Hematopoietic multipotent progenitor cell treated with erythropoietin and hydrocortisone succinate and interleukin-3 and kit ligand, for 6 days (in vitro differentiated cells): Measurements from ENCODE around the gene VN1R2.
"Not testable (repeated sequence)": the region's sequence is repeated elsewhere in the genome, so short reads cannot be mapped to it uniquely, and the experiment has no call there.

ENCODE experiments used
- DNase-seq: peaks from one replicate; pipeline ENCODE4 v3.0.0-alpha.2; 2015

The VN1R2 gene, protein sequence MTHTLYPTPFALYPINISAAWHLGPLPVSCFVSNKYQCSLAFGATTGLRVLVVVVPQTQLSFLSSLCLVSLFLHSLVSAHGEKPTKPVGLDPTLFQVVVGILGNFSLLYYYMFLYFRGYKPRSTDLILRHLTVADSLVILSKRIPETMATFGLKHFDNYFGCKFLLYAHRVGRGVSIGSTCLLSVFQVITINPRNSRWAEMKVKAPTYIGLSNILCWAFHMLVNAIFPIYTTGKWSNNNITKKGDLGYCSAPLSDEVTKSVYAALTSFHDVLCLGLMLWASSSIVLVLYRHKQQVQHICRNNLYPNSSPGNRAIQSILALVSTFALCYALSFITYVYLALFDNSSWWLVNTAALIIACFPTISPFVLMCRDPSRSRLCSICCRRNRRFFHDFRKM

DNA sequence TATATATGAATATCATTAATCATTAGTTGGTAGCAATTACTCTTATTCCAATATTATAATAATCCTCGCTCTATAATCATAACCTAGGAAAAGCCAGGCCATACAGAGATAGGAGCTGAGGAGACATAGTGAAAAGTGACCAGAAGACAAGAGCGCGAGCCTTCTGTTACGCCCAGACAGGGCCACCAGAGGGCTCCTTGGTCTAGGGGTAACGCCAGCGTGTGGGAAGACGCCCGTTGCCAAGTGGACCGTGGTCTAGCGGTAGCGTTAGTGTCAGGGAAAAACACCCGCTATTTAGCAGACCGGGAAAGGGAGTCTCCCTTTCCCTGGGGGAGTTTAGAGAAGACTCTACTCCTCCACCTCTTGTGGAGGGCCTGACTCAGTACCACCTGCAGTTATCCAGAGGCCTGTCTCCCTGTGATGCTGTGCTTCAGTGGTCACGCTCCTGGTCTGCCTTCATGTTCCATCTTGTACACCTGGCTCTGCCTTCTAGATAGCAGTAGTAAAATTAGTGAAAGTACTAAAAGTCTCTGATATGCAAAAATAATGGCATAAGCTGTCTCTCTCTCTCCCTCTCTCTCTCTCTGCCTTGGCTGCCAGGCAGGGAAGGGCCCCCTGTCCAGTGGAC, at the start of gene VN1R2:
TSS of gene VN1R2 (plus strand) at position 578 of the 628 bp plus-strand sequence. CDS start 84 bp downstream, outside the sequence.
- DNase-seq = not testable (repeated sequence)

DNA sequence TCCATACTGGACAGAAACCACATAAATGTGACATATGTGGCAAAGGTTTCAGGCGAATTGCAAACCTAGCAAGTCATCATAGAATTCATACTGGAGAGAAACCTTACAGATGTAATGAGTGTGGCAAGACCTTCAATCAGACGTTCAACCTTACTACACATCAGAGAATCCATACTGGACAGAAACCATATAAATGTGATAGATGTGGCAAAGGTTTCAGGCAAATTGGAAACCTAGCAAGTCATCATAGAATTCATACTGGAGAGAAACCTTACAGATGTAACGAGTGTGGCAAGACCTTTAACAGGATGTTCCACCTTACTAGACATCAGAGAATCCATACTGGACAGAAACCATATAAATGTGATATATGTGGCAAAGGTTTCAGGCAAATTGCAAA, 46.5 kb upstream of the VN1R2 start:
- not testable (repeated sequence) for DNase-seq

DNA sequence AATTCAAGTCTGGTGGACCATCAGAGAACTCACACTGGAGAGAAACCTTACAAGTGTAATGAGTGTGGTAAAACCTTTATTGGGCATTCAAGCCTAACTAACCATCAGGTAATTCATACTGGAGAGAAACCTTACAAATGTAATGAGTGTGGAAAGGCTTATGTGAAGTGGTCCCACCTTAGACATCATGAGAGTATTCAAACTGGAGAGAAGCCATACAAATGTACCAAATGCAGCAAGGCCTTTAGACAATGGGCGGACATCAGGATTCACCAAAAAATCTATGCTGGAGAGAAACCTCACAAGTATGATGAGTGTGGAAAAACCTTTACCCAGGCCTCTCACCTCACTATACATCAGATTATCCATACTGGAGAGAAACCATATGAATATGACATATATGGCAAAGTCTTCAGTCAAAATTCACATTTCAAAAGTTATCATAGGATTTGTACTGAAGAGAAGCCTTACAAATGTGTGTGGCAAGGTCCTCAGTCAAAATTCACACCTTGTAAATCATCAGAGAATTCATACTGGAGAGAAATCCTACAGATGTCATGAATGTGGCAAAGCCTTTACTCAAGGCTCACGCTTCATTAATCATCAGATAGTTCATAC, 45.3 kb upstream of the VN1R2 start:
- no peak for DNase-seq

DNA sequence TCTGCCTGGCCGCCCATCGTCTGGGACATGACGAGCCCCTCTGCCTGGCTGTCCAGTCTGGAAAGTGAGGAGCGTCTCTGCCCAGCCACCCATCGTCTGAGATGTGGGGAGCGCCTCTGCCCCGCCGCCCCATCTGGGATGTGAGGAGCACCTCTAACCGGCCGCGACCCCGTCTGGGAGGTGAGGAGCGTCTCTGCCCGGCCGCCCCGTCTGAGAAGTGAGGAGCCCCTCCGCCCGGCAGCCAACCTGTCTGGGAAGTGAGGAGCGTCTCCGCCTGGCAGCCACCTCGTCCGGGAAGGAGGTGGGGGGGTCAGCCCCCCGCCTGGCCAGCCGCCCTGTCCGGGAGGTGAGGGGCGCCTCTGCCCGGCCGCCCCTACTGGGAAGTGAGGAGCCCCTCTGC, 35.4 kb upstream of the VN1R2 start:
- DNase-seq = not testable (repeated sequence)

DNA sequence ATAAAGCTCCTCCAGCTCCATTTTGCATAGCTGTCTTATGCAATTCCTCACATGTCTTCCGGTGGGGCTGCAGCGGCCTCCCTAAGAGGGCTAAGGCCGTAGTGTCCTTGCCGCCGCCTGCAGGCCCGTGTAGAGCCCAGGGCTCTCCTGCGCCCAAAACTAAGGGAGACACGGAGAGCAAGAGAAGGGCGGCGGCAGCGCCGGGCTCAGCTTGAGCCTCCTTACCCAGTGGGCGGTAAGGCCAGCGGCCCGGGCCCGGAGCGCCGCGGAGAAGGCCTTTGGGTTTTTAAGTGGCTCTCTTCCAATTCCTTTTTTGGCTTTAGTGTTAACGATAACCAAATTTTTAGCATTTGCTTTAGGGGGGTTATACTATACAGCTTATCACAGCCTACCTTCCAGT, 33.5 kb upstream of the VN1R2 start:
- no peak for DNase-seq

DNA sequence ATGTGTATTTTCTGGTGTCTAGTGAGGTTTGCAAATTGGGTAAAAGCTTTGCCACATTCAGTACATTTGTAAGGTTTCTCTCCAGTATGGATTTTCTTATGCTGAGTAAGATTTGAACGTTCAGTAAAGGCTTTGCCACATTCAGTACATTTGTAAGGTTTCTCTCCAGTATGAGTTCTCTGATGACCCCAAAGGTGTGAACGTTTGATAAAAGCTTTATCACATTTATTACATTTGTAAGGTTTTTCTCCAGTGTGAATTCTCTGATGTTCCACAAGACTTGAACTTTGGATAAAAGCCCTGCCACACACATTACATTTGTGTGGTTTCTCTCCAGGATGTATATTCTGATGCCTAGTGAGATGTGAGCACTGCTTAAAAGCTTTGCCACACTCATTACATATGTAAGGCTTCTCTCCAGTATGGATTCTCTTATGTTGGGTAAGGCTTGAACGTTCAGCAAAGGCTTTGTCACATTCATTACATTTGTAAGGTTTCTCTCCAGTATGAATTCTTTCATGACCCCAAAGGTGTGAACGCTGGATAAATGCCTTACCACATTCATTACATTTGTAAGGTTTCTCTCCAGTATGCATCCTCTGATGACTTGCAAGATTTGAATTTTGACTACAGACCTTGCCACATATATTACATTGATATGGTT, 20.8 kb upstream of the VN1R2 start:
- DNase-seq = peak; percentile 3

DNA sequence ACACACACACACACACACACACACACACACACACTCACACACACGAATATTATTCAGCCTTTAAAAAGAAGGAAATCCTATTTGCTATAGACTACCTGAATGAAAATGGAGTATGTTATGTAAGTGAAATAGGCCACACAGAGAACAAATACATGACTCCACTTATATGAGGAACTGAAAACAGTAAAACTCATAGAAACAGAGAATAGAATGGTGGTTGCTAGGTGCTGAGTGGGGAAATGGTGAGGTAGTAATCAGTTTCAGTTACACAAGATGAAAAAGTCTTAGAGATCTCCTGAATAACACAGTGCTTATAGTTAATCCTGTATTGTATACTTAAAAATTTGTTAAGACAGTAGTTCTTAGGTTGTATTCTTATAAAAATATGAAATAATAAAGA, 11.6 kb upstream of the VN1R2 start:
- DNase-seq = no peak

DNA sequence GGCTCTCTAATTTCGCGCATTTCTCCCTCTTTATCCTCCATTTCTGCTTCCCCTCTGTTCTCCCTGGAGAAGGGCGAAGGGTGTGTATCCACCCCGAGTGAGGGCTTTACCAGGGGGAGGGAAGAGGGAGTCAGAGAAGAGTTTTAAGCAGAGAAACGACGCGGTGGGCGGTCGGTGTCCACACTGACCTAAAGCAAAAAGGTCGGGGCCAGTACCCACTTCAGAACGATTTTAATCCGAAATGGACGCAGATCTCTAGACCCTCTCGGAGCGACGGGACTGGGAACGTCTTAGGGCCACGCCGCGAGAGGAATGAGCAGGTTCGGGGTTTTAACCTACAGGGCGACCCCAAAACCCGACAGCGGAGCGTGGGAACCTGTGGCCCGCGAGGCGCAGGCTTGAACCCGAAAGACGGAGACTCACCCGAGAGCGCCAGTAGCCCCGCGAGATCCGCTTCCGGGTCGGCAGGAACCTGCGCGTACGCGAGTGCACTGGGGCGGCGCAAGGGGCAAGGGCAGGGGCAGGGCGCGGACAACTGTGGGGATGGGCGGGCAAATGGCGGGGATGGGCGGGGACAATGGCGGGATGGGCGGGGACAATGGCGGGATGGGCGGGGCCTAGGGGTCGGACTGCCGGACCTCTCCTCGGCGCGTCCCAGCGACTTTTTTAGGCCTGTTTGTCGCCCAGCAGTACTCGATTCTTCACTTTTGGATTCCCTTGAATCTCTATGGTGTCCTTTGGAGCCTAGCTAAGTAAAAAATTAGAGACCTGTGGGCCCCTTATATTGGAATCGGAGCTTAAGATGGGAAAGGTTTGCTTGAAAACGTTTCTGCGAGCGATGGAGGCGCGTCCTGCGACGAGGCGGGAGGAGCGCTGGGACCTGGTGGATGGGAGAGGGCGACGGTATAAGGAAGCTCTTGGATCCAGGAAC, 3.4 kb upstream of the VN1R2 start, which contains the start of gene ZNF677:
TSS of gene ZNF677 (minus strand) at position 463 of the 931 bp plus-strand sequence. CDS start 3,323 bp downstream, outside the sequence.
- peak; percentile 83 for DNase-seq

DNA sequence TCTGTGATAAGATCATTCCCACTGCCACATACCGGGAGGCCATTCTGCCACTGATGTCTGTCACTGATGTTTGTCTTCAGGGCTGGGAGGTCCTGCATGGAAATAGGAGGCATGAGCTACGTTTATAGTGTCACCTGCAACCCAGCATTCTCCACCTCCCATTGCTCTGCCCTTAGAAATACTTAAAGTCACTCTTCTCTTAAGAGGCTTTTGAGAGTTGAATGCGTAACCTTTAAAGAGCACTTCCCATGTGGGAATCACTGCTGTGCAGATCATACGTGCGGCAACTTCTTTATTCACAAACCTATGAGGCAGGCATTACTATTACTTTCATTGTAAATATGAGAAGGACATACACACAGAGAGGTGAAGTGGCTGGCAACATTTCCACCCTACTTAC, 9.5 kb downstream of the VN1R2 start, which contains the start of gene VN1R4:
TSS of gene VN1R4 (minus strand) at position 101 of the 400 bp plus-strand sequence. CDS start at position 43, 58 bp downstream.
- not testable (repeated sequence) for DNase-seq

DNA sequence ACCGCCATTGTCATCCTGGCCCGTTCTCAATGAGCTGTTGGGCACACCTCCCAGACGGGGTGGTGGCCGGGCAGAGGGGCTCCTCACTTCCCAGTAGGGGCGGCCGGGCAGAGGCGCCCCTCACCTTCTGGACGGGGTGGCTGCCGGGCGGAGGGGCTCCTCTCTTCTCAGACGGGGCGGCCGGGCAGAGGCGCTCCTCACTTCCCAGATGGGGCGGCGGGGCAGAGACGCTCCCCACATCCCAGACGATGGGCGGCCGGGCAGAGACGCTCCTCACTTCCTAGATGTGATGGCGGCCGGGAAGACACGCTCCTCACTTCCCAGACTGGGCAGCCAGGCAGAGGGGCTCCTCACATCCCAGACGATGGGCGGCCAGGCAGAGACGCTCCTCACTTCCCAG, 11.8 kb downstream of the VN1R2 start:
- DNase-seq = not testable (repeated sequence)

DNA sequence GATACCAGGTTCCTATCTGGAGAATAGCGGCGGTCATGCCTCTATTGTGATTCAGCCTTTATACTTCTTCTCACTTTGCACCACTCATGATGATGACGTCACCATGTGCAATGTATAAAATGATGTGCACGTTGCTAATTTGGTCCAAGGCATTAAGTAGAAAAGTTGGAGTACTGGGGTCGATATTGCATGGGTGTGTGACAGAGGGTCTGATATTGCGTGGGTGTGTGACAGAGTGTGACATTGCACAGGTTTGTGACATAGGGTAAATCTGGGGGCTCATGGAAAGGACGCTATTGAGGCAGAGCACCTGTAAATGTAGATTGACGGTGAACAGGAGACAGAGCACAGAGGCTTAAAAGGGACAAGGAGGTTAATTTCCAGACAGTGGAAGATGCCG, 14.0 kb downstream of the VN1R2 start:
- no peak for DNase-seq

DNA sequence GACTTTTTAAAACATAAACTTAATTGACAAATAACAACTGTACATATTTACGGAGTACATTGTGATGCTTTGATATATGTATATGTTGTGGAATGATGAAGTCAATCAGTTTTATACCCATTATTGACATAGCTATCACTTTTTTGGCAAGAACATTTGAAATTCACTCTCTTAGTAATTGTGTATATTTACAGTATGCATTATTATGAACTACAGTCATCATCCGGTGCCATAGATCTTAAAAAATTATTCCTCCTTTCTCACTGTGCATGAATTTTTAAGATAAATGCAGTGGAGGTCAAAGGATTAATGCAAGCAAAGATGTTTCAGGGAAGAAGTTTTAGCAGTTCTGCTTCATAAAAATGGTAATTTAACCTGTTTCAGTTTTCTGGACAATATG, 17.4 kb downstream of the VN1R2 start:
- DNase-seq = no peak

DNA sequence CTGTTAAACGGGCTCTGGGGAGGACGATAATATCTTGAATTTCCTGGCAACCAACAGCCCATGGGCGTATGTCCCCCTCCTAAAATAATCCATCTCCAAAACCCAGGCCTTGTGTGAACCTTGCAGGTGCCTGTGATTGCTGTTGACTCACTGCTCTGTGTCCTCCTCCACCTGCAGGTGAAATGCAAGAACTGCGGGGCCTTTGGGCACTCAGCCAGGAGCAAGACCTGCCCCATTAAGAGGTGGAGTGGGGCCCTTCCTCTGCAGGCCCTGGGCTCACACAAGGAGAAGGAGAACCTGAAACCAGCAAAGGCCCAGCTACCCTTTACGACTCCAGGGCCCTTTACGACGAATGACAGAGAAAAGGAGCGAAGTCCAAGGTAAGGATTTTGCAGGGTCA, 23.9 kb downstream of the VN1R2 start:
- not testable (repeated sequence) for DNase-seq

DNA sequence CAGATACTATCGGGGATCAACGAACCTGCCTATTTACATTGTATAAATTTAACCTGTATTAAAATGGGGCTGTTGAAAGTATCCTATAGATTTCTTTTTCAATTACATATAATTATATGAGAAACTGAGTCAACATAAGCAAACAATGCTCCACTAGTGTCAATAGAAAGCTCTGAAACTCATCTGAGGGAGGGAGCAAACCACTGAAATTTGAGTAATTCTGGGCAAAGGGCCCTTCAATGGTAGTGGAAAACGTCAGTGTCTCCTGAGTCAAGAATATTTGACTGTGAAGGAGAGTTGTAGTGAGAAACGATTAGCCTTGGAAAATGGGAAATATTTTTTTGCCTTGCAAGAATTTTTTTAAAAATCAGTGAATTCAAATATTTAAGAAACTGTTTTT, 27.0 kb downstream of the VN1R2 start:
- DNase-seq = no peak

DNA sequence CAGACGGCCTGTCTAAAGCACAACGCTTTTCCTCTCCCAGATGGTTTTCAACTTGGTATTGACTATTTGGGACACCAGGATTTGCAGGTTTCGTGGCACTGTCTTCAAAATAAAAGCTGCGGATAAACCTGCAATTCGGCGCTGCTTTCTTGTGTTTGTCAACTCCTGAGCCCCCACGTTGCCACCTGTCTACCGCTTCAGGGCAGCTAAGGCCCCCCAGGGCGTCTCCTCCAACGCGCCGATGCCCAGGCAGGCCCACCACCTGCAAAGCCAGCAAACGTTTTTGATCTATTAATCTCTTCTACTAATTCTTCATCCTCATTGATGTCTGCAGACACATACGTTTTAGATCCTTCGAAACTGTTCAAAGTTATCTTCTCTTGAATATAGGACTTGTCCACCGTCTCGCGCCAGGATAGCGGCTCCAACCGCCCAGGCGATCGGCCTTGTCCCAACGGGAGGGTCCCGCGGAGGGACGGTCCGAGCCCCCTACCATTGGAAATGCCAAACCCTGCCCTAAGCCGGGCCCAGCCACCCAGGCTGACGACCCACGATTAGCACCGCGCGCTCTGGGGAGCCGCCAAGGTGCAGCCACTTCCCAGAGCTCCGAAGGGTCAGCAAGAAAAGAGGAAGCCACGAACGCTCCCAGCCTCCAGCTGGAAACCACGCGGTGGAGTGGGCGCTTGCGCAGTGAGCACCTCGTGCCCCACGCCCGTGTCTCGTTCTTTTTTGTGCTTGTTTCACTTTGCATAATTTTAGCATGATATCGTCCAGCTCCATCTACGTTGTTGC, 32.9 kb downstream of the VN1R2 start:
- DNase-seq = no peak

DNA sequence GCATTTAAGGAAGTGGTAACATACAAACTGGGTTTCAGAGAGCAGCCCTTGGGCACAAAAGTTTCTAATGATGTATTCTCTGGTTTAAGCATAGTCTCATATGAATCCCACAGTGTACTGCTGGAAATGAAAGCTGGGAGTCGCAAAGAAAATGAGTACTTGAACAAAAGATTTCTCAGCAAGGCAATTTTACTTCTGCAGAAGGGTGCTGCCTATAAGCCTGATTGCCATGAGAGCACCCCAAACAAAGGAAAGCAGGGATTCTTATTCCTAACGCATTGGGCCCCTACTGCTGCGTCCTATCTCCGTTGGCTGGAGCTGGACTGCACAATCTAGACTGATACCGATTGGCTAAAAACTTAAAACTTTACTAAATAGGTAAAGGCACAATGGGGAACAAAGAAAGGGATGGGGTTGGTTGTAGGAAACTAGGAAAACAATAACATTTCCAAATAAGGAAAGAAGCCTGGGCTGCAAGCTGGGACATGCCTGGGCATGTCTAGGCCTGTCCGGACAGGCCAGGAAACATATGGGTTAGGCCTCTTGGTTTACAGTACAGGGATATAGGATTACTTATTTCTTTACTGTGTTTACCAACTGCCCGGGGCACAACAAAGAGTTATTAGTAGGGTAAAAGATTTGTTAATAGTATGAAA, 36.8 kb downstream of the VN1R2 start:
- DNase-seq = no peak

DNA sequence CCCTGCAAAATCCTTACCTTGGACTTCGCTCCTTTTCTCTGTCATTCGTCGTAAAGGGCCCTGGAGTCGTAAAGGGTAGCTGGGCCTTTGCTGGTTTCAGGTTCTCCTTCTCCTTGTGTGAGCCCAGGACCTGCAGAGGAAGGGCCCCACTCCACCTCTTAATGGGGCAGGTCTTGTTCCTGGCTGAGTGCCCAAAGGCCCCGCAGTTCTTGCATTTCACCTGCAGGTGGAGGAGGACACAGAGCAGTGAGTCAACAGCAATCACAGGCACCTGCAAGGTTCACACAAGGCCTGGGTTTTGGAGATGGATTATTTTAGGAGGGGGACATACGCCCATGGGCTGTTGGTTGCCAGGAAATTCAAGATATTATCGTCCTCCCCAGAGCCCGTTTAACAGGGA, 43.2 kb downstream of the VN1R2 start:
- not testable (repeated sequence) for DNase-seq

DNA sequence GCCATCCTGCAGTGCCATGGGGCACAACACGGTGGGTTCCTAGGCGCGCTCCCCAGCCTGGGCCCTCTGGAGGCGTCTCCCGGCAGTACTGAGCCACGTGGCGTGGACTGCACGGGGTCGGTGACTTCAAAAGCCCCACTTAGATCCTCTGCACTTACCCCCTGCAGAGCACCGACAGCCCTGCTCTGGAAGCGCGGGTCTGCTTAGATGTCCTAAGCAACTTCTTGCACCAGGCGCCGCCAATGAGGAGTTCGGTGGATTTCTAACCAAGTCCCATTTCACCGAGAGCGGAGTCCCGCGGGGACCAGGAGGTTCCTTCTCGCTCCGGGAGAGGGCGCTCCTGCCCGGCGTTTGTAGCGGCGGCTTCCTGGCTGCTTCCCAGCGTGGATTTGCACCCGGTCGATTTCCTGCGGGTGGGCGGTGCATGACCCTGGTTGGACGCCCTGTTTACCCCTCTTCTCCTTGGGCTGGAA, 50.3 kb downstream of the VN1R2 start:
- peak; percentile 8 for DNase-seq
